SK-N-DZ (cell line): ENCODE data around the gene FBN2.

Experiments
- DNase-seq: peaks from one replicate; pipeline ENCODE4 v3.0.0-alpha.2; 2015; ENCODE audit warnings: low spot score
- small RNA-seq, 2 experiments: library from RNA; depleted of rRNA; stranded (forward); fragments of <200 nt; gene quantifications; one replicate each; pipeline ENCODE3, GENCODE V24; 2014

Gene FBN2

GRCh38 chr5:128212191-128212806 is 325.7 kb downstream of the FBN2 start:
- no peak for DNase-seq

GRCh38 chr5:128208436-128208835 is 329.6 kb downstream of the FBN2 start:
- DNase-seq = no peak

Small RNA genes lying within 50 kb of the gene (small RNA-seq; reads per million reads assigned to genes)
- gene RF00019 = 0 reads per million in 2 experiments
